Stimulated activated CD8-positive, alpha-beta memory T cell treated with anti-CD3 and anti-CD28 coated beads, Interleukin-12 subunit alpha, Interleukin-12 subunit beta, amount 100 ng/mL, for 4 hours (primary cell): ENCODE measurements around the gene GRAMD2A.
A peak's percentile ranks its signal among the peaks of the same experiment; 100 is the strongest.

Source experiments
- DNase-seq: peaks from one replicate; pipeline ENCODE4 v3.0.0-alpha.2; 2020; ENCODE audit warnings: low read depth

GRAMD2A gene

DNA sequence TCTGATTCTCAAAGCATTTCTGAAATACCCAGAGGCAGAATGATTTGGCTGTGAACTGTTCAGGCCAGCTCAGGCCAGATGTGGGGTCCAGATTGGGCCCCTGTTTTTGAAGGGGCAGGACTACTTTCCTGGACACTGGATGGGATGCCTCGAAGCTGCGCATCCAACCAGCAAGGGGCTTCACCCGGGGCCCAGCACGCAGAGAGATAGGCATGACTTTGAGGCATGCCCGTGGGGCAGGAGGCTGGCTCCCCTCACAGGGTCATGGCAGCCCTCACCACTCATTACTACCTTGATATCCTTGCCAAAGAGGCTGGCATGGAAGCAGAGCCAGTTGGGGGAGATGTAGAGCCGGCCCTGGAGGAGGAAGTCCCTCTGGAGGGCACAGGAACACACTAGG lies 30.1 kb downstream of the GRAMD2A start:
- DNase-seq: no peak

DNA sequence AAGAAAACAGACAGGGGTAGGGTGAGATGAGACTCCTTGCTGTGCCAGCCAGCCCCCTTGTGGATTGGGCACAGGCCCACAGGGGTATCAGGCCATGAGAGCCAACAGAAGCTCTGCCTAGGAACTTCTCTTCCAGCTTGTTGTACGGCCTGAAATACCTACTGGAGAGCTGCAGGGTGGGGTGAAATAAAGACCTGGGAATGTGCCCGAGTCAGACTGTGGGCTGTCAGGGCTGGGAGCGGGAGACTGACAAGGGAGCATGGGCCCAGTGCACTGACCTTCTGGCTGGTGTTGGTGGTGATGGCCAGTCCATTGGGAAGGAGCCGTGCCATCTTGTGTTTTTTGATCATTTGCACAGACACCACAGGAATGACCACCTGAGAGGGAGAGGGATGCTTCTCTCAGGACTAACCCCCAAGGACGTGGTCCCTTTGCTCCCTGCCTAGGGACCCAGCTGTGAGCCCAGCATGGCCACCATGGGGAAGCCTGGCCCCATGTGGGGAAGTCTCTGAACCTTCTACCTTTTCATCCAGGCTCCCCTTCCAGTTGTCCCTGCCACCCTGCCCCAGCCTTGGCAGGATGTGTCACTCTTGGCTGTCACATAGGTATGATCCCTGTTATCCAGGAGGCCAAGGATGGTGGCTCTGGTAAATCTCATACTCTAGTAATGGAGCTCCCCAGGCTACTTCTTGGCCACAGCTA lies 30.7 kb downstream of the GRAMD2A start:
- no peak for DNase-seq

DNA sequence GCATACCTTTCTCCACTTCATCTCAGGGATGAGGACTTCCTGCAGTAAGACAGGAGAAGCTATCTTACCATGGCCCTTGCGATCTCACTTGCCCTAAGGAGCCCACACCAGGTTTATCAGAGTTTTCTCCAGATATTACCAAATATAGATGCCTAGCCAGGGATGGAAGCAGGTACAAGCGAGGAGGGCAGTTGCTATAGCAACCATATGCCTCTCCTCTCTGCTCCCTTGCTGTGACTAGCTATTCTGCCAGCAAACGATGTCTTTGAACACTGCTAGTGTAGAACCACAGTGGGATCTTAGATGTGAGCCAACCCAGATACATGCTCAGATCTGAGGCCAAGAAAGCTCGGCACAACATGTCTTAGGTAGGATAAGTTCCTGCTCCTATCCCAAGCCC lies 33.9 kb downstream of the GRAMD2A start:
- no peak for DNase-seq

DNA sequence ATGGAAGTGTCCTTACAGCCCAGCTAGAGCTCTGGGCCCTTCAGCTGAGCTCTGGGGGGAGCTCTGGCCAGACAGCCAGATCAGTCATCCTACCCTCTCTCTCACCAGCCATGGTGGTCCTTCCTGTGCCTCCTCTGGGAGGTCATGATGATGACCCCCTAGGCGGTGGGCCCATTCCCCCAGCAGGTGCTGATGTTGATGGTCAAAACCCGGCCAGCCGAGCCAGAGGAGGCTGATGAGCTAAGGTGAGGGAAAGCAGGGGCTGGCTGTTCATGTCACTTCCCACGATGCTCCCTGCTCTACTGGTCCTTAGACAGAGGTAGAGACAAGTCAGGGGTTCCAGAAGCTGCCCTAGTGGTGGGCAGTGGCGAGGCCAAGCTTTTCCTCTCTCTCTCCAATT lies 35.0 kb downstream of the GRAMD2A start:
- no peak for DNase-seq

DNA sequence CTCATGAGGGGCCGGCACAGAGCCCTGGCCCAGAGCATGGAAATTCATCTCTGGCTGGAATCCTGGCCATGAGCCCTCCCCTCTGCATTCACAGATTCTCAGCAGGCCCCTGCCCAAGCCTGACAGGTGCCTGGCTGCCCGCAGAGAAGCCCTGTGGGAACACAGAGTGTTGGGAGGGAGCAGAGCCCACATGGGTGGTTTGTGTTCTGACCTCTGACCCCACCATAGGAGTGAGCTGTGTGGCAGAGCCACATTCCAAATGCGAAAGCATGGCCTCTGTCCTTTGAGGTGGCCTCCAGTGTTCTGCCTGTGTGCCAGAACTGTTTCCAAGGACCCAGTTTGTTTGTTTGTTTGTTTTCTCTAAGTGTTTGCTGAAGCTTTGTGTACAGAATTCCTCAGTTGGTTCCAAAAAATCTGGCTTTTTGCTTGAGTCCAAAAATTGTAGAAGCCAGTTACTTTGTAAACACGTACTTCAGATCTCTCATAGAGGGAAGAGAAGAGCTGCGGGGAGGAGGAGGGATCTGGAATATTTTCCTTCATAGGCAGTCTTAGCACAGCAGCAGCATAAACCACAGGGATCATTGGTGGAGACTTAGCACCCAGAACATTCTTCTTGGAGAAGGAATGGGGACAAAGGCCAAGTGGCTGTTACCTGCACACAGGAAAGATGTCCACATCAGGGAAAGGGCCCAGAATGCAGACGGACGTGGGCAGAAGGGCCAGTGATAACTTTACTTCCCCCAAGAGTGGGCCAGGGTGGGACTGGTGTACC lies 36.0 kb downstream of the GRAMD2A start:
- no peak for DNase-seq

DNA sequence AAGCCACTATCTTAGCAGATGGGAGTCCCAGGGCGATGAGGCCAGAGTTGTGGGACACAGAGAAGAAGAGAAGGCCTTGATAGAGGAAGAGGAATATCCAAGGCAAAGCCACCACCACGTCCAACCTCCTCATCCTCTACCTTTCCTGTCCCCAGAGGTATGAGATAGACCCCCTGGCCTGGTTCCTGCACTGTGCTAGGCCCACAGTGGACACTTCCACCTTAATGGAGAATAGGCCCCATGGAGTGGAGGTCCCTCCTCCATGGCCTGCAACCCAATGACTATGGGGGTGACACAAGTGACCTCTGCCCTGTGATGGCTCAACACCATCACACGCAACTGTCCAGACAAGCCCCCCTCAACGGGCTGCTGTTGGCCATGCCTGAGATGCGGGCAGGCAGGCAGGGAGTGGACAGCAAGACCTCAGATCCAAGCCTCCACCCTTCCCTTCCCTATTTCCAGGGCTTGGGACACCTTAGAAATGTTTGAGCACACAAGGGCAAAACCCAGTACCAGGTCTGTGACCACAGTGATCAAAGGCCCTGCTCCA lies 36.8 kb downstream of the GRAMD2A start:
- DNase-seq: no peak

DNA sequence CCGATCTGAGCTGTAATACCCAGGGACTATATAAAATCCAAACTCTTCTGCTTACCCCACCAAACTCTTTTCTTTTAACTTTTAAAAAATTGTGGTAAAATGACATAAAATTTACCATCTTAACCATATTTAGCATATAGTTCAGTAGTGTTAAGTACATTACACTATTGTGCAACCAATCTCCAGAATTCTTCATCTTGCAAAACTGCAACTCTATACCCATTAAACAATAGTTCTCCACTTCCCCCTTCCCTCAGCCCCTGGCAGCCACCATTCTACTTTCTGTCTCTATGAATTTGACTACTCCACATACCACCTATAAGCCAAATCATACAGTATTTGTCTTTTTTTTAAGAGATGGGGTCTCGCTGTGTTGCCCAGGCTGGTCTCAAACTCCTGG lies 40.7 kb downstream of the GRAMD2A start:
- no peak for DNase-seq

DNA sequence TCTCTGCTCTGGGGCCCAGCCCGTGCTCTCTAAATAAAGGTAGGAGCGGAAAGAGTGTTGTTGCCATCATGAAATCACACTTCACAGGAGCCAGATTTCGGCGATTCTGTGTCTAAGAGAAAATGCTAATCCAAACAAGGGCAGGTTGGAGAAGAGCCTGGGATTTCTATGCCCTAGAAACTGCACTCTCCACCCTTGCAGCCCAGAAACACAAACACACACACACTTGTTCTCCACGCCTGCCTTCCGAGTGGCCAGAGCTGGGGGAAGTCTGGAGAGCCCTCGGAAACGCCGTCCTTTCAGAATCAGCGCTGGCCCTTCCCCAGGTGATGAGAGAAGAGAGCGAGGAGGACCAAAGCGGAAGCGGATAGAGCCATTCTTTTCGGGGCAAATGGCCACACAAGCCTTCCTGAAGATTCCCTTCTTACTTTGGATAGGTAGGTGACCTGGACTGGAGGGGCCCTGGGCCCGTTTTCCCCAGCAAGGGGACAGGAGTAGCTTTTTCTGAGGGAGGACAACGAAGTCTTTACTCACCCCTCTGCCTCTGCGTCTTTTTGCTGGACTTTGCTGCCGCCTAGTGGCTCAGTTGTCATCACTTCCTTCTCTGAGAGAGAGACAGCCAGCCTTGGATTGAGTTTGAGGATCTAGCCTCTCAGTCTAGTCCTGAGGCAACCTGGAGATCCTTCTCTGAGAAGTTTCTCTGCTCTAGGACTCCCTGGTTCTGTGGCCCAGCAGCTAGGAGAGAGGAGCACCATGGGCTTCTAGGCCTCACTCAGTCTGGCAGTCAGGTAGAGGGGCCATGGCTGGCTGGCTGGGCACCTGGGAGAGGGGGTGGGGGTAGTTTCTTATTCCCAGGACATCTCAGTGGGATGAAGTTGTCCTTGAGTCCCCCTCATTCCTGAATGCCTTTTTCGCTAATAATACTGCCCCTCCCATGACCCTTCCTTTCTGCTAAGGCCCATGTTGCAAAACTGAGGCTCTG lies 41.7 kb downstream of the GRAMD2A start:
- DNase-seq: peak; percentile 53

DNA sequence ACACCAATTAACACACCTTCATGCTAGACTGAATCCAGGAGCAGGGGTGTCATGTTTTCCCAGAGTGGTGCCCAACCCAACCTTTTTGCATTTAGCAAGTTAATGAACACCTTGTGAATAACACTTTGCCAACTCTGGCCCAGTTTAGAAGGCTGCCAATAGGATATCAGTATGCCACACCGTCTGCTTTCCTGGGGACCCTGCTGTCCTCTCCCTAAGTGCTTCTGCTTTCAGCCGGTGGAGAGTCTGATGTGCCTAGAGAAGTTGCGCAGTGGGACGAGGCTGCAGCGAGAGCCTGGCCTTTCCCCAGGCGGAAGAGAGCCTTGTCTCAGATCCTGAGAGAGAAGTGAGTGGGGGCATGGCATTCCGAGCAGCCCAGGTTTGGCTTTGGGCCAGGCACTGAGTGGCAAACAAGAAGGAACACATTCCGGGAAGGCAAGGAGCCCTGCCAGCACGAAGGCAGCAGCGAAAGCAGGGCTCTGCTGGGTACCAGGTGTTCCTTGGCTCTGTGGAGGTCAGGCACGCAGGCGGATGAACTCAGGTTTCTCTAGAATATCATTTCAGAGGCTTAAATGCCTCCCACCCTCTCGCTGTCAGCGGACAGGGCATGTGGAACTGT lies 42.5 kb downstream of the GRAMD2A start:
- DNase-seq: no peak

DNA sequence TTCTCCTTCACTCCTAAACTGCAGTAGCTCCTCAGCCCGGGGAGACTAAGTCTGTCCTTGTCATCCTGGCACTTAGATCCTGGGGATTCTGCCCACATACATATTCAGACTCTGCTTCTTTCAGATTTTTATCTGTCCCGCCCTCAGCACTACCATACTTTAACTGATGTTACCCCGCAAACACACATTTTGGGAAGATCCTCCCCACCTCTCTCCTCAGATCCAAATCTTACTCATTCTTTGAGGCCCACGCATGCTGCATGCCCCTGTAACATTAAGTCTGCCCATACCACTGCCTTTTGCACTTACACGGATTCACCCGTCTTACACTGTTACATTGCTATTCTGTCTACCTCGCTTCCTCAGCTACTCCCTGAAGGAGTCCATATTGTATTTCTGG lies 43.3 kb downstream of the GRAMD2A start:
- no peak for DNase-seq

DNA sequence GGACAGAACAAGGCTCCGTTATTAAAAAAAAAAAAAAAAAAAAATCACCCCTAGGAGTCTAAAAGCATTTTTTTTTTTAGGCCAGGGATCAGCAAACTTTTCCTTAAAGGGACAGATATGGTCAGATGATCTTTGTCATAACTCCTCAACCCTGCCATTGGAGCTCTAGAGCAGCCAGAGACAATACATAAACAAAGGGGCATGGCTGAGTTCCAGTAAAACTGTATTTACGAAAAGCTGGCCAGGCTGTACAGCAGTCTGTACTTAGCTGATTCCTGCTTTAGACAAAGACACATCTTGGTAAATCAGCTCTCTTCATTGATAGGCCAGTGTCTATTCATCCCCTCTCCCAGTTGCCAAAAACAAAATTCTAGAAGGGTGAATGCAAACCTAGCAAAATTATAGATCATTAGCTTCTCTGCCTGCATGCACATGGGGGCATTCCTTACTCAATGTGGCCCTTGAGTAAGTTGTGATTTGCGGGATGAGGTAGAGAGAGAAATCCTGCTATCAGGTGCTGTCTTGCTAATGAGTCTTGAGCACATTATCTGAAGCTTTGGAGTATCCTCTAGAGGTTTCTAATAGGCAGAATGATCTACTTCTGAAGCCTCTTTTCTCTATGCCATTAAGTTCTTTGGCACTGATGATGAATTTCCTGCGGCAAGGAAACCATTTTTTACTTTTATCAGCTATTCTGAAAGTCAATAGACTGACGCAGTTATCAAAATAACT lies 44.2 kb downstream of the GRAMD2A start:
- no peak for DNase-seq

DNA sequence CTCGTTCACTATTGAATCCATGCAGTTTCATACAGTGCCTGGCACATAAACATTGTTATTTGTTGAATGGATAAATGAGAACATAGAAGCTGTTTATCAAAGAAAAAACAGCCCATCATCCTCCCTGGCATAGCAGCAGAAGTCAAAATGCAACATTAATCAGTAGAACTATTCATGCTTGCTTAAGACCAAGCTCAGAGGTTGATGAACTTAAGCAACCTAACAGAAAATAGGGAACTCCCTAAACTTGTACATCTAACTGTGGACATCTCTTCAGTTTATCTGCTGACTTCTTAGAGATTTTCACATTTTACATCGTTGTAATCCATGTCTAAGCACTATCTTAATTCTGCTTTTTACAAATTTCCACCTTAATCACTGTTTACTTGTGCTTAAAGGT lies 50.2 kb downstream of the GRAMD2A start:
- no peak for DNase-seq

DNA sequence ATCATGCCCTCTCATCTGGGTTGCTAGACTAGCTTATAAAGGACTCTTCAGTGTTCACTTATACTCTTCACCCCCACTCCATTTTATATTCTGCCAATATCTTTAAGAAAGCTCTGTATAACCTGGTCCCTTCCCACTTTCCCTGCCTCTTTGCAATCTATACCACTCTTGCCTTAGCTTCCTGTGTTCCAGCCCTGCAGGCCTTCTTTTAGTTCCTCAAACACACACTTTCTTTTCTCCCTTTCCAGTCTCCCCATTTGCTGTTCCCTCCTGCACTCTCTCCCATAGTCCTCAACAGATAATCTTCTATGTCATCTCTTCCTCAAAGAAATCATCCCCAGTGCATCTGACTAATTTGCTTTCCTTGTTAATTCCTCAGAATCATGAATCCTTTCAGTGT lies 50.7 kb downstream of the GRAMD2A start:
- no peak for DNase-seq

DNA sequence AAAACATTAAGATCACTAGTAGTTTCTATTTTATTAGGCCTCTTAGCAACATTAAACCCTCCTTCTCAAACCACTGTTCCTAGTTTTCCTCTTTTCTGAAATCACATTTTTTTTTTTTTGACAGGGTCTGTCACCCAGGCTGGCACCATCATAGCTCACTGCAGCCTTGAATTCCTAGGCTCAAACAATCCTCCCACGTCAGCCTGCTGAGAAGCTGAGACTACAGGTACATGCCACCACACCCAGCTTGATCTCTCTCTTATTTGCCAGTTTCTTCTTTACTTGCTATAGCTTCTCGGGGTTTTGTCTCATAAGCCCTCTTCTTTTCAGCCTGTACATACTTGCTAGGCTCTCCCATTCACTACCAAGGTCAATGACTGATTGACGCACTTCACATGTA lies 51.4 kb downstream of the GRAMD2A start:
- DNase-seq: no peak

DNA sequence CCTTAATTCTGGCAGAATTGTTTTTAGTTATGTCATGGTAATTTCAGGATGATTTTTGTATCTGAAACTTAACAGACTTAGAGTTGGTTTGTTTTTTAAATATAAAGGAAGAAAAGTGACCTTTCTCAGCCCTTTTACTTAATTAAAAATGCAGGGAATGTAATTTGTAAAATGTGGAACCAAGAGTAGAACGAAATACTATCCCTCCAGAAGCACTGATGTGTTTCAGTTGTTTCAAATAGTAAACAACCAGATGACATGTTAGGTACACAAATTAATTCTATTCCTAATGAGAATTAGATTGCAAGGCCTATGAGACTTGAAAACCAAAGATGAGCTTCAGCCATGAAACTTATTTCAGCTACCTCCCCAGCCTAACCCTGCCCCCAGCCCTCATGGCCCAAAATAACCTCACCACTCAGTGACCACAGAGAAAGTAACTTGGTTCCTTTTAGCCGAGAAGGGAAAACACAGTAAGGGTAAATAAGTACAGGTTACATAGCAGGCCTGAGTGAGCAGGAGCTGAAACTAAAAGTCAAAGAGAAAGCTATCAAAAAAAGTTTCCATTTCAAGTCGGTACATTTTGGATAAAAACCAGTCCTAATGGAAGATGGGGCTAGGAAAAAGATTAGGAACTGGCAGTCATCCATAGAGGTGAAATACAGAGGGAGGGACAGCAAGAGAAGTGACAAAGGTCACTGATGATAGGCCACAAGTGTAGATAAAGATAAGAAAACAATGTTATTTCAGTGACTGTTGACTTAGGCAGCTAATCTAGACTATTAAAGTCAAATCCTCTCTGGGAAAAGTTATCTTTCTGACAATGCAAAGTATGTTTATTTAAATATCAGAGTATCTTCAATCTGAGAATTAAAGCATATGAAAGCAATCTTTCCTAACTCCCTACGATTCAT lies 56.2 kb downstream of the GRAMD2A start:
- DNase-seq: no peak

DNA sequence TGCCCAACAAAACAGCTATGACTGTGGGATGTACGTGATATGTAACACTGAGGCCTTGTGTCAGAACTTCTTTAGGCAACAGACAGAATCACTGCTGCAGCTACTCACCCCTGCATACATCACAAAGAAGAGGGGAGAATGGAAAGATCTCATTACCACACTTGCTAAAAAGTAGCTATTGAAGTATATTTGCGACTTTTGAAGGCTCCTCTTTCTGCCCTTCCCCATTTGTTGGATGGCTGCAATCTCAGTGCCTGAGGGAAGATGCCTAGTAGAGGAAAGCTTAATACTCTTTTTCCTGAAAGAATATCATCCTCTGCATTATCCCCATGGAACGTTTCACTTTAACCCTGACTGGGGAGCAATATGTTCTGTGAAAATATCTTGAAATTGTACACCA lies 57.5 kb downstream of the GRAMD2A start:
- DNase-seq: no peak

DNA sequence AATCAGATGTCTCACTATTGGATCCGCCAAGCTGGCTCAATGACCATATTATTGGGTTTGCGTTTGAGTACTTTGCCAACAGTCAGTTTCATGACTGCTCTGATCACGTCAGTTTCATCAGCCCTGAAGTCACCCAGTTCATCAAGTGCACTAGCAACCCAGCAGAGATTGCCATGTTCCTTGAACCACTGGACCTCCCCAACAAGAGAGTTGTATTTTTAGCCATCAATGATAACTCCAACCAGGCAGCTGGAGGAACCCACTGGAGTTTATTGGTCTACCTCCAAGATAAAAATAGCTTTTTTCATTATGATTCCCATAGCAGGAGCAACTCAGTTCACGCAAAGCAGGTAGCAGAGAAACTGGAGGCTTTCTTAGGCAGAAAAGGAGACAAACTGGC lies 57.9 kb downstream of the GRAMD2A start:
- DNase-seq: no peak

DNA sequence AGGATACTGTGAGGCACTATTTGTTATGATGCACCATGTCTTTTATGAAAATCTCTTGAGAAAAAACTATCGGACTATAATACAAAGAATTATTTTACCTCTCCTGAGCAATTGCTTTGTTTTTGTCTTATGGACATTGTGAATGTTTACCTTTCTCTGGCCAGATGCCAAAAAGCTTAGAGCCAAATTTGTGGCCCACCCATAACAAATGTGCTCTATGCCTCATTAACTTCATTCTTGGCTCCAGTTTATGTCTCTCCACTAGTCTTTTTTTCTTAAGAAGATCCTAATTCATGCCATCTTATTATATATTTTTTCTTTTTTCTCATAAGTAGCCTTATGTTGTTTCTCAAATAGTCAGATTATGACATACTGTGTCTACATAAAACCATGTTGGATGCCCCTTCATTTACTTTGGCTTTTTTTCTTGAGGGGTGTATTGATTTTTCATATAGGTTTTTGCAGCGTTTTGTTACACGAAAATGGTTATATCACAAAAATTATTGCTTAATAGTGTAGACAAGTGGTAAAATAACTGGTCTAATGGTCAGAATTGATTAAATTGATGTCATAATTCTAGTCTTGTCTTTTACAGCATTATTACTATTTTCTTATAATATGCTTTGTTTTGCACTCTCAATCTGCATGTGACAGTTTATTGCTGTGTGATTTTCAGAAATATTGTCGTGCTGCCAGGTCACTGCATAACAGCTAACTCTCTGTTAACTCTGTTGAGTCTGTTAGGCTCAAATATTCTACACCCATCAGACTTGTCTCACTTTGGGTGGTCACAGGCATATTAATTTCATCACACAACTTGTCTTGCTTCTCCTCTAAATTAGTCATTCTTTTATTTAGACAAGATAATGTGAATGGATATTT lies 61.2 kb downstream of the GRAMD2A start:
- no peak for DNase-seq

DNA sequence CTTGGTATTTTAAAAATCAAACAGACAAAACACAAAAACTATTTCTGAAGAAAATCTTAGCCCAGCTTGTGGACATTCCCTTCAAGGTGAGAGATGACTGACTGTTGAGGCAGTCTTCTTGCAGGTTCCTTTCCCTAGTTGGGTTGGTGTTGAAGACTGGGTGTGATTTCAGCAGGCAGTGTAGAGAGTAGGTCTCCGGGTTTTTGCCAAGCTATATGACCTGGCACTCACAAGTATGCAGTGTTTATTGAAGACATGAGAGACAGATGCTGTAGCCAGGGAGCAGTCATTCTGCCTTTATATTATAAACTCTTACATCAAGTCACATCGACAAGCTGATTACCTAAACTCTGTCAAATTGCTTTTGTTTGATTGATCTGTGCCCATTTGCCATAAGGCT lies 61.9 kb downstream of the GRAMD2A start:
- no peak for DNase-seq
